ENCODE results near the gene NOSTRIN.

GRCh38 chr2:168784993-168785392, 17.4 kb upstream of the NOSTRIN start:
- TF ChIP-seq CTCF (IDR thresholded peaks at IDR 0.05) (no peak), POLR2A (IDR thresholded peaks at IDR 0.05) (no peak)
